GM20000 (cell line): ENCODE results near the gene IFNL3.
"Not testable (repeated sequence)": the region's sequence is repeated elsewhere in the genome, so short reads cannot be mapped to it uniquely, and the experiment has no call there.

Experiments used
- DNase-seq: peaks from one replicate; pipeline ENCODE4 v3.0.0; 2012; ENCODE audit warnings: low spot score
- CTCF ChIP-seq: IDR thresholded peaks from 2 replicates; pipeline ENCODE4 v1.5.1; 2012; ENCODE audit warnings: mild to moderate bottlenecking, control low read depth; ENCODE audit errors: extremely low read depth, missing control alignments

The IFNL3 gene

DNA sequence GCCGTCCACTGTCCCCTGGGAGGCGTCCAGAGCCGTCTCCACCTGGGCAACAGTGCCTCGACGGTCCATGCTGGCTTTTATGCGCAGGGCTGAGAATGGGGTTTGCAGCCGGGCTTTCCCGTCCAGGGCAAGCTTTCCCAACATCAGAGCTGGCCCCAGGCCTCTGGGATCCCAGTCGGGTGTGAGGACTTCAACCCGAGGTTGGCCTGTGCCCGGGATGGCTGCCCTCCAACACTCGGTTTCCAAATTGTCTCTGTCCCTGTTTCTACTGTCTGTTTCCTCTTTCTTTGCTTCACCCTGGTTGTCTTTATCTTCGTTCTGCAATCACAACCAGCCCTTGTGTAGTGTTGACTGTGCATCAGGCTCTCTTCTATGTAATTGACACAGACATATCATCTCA is 4.0 kb upstream of the IFNL3 start, which contains the start of gene IFNL4:
Gene IFNL4 (minus strand): TSS at position 51 of the 400 bp plus-strand sequence.
- no peak for TF ChIP-seq CTCF
- no peak for DNase-seq

GRCh38 chr19:39247701-39248664 is 3.2 kb upstream of the IFNL3 start:
- no peak for DNase-seq
- TF ChIP-seq CTCF = no peak

DNA sequence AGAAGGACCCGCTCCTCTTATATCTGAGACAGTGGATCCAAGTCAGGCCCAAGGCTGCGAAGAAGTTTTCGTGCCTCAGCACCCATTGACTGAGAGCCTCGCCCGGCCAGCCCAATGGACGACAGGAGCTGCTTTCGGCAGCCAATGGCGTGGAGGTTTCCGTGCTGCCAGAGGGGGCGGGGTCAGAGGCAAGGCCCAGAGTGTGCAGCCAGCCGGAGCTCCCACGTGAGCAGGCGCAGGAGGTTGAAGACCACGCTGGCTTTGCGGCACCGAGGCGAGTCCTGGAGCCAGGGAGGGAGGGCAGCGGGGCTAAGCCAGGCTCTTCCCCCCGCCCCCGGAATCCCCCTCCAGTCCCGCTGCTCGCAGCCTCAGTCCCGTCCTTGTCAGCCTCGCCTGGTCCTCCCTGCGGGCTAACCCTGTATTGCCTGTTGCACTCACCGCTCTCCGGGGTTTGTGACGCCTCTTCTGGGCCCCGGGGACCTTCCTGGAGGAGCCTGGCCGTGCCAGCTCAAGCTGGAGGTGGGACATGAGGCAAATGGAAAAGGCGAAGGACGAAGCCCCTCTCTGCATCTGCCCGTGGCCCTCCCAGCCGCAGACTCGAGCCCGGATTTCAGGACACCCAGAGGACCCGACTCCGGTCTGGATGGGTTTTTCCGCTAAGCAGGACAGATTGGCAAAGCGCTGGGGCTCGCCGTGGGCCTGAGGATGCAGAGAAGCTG is 2.3 kb upstream of the IFNL3 start:
- DNase-seq = no peak
- no peak for TF ChIP-seq CTCF

DNA sequence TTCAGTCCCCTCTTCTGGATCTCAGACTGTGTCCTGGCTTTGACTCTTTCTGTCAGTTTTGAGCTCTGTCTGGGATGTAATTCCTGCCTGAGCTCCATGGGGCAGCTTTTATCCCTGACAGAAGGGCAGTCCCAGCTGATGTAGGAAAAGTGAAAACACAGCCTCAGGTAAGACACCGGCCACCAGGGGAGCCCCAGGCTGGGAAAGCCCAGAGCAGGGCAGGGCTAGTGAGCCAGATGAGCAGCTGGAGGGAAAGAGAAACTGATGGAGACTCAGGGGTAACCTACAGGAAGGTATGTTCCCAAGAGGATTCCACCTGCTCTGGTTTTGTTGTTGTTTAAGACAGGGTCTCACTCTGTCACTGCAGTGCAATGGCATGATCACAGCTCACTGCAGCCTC is 360 bp upstream of the IFNL3 start:
- not testable (repeated sequence) for DNase-seq

DNA sequence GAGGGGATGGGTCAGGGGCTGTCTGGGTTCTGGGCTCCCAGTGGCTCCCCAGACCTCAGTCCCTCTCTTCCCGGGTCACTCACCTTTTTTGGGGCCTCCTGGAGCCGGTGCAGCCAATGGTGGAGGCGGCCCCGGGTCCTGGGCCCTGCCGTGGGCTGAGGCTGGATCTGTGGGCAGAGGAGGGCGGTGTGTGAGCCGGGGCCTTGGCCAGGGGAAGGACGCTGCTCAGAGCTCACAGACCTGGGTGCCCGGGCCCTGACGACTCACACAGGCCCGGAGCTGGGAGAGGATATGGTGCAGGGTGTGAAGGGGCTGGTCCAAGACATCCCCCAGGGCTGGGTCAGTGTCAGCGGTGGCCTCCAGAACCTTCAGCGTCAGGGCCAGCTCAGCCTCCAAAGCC is 1.1 kb downstream of the IFNL3 start:
- DNase-seq = not testable (repeated sequence)

GRCh38 chr19:39240421-39240820 is 4.4 kb downstream of the IFNL3 start:
- DNase-seq = no peak
- TF ChIP-seq CTCF = no peak

GRCh38 chr19:39238944-39239343 is 5.9 kb downstream of the IFNL3 start:
- TF ChIP-seq CTCF = no peak
- DNase-seq = no peak

DNA sequence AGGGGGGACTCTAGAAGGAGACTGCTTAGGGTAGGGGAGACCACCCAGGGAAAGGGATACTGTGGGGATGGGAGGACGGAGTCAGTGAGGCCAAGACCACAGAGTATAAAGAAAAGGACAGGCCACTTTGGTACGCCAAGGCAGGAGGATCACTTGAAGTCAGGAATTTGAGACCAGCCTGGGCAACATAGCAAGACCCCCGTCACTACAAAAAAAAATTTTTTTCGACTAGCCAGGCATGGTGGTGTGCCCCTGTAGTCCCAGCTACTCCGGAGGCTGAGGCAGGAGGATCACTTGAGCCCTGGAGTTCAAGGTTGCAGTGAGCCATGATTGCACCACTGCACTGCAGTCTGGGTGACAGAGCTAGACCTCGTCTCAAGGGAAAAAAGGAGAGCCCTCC is 6.6 kb downstream of the IFNL3 start:
- no peak for TF ChIP-seq CTCF
- DNase-seq = no peak
